ENCODE measurements around the gene ARPC3. TPM values are rescaled to one million over a fixed set of nuclear protein-coding genes. Genes with fewer than 3 reads are reported as not detected.

The ARPC3 gene
- total RNA-seq, 1 donor from 2014 or later = 316 TPM

DNA sequence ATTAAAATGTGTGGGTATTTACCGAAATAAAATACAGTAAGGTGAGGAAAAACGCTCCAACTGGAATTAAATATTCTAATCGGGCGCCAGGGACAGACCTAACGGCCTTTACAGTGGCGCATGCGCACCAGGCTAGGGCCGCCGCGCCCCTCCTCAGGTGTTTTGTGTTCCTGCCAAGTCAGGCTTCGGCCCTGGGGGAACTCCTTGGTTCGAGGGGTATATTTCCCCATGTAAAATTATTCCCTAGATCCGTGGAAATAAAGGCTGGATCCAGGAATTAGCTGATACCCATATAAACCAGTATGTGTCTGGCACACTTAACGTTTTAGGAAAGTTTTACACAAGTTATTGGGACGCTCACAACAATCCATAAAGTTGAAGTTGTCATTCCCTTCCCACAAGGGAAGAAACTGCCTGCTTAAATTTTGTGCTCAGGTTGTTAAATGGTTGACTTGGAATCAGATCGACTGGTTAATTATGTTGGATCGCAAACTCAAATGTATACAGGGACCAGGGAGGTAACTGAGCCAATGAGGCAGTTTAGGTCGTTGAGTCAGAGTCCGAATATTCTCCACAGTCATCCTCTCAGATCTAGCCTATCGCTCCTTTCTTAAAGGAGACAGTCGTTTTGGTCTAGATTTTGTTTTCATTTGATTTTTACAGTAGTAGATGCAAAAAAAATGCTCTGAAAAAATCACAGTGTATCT lies 46.0 kb downstream of the ARPC3 start:
- H3K4me2 ChIP-seq (ENCODE audit: low read length) = peak overlapping the region; percentile 91
- peak overlapping the region; percentile 92 for H3K4me3 ChIP-seq (ENCODE audit: insufficient read depth, low read depth, low read length)
- peaks cover 42% of the 10 kb centered on the region for H3K79me2 ChIP-seq (ENCODE audit: insufficient read depth, low read length)
- H3K4me1 Mint-ChIP-seq (ENCODE audit: low read depth, unreplicated experiment) = peaks cover 3% of the 10 kb centered on the region
- peaks cover 10% of the 10 kb centered on the region for H3K4me1 ChIP-seq (ENCODE audit: insufficient read depth, low read length)
- H3K27me3 Mint-ChIP-seq (ENCODE audit: low read depth, unreplicated experiment) = no peaks in the 10 kb centered on the region
- peaks cover 11% of the 10 kb centered on the region for H3K36me3 Mint-ChIP-seq (ENCODE audit: low read depth, unreplicated experiment)
- peak overlapping the region; percentile 98 for H3K27ac ChIP-seq (ENCODE audit: low read depth, low read length)
- TF ChIP-seq, protein P1, sequence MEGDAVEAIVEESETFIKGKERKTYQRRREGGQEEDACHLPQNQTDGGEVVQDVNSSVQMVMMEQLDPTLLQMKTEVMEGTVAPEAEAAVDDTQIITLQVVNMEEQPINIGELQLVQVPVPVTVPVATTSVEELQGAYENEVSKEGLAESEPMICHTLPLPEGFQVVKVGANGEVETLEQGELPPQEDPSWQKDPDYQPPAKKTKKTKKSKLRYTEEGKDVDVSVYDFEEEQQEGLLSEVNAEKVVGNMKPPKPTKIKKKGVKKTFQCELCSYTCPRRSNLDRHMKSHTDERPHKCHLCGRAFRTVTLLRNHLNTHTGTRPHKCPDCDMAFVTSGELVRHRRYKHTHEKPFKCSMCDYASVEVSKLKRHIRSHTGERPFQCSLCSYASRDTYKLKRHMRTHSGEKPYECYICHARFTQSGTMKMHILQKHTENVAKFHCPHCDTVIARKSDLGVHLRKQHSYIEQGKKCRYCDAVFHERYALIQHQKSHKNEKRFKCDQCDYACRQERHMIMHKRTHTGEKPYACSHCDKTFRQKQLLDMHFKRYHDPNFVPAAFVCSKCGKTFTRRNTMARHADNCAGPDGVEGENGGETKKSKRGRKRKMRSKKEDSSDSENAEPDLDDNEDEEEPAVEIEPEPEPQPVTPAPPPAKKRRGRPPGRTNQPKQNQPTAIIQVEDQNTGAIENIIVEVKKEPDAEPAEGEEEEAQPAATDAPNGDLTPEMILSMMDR (IDR thresholded peaks at IDR 0.05; ENCODE audit: insufficient read depth, low read depth, low read length) = no peak
- TF ChIP-seq EZH2 (IDR thresholded peaks at IDR 0.05; ENCODE audit: insufficient read depth, low read length) = no peak
- no peaks in the 10 kb centered on the region for H3K27me3 ChIP-seq (ENCODE audit: insufficient read depth, low read length)
- H3K36me3 ChIP-seq (ENCODE audit: insufficient read depth, low read length) = peaks cover 7% of the 10 kb centered on the region
- peak; percentile 27 for DNase-seq (ENCODE audit: low read depth)
- H3K9me3 Mint-ChIP-seq (ENCODE audit: unreplicated experiment) = no peaks in the 10 kb centered on the region
- H3K27ac Mint-ChIP-seq (ENCODE audit: unreplicated experiment) = peak overlapping the region; percentile 100
- H3K9me3 ChIP-seq (ENCODE audit: insufficient read depth, low read depth, low read length) = no peaks in the 10 kb centered on the region
- H3K9ac ChIP-seq (ENCODE audit: low read length) = peak overlapping the region; percentile 95
- peak overlapping the region; percentile 99 for H2AFZ ChIP-seq (ENCODE audit: low read depth, low read length)
- no peaks in the 10 kb centered on the region for H4K20me1 ChIP-seq (ENCODE audit: insufficient read depth, low read length)
- FAIRE-seq = no peak
- H3K4me3 Mint-ChIP-seq (ENCODE audit: unreplicated experiment) = peak overlapping the region; percentile 100

DNA sequence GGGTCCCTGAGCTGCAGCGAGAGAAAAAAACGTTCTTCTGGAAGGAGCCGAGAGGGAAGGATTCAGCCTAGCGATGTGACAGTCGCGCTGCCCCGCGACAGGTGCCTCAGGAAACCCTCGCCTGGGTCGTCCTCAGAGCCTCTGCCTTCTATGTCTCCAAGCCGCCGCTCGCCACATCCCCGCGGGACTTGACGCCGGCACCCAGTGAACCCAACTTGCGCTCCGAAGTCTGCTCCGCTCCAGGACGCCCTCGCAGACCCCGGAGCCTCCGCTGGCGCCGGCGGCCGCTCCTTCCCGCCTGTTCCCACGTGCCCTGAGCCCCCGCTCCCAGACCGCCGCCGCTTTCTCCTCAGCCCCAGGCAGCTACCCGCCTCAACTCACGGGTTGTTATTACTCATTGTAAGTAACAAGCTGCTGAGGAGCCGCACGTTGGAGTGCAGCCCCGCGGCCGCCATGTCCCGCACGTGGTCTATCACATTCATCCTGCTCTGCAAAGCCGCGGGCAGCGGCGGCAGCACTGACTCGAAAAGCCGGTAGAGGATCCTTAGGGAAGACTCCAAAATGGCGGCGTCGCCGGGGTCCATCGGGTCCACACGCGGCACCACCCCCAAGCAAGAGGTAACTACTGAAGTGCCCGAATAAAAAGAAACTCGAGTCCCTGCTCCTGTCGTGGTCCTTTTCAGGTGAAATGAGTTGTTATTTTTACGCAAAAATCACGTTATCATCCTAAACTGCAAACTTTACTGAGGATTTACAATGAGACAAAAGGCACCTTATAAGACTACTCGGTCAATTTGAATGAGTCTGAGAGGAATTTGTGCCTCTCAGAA lies 46.8 kb downstream of the ARPC3 start, which contains the start of gene ANAPC7:
Gene ANAPC7 (minus strand): TSS at position 563 of the 830 bp plus-strand sequence. CDS start 81 bp downstream, at position 482.
- DNase-seq (ENCODE audit: low read depth) = peak; percentile 75
- Histone ChIP-seq H3K9ac (ENCODE audit: low read length) (peak within 1 kb of the TSS; percentile 95), H4K20me1 (ENCODE audit: insufficient read depth, low read length) (peaks cover 3% of the 10 kb centered on the region), H3K79me2 (ENCODE audit: insufficient read depth, low read length) (peaks cover 50% of the 10 kb centered on the region), H3K9me3 (ENCODE audit: insufficient read depth, low read depth, low read length) (no peaks in the 10 kb centered on the region), H3K27ac (ENCODE audit: low read depth, low read length) (peak within 1 kb of the TSS; percentile 98), H2AFZ (ENCODE audit: low read depth, low read length) (peak within 1 kb of the TSS; percentile 99), H3K4me2 (ENCODE audit: low read length) (peak within 1 kb of the TSS; percentile 91), H3K4me1 (ENCODE audit: insufficient read depth, low read length) (peaks cover 10% of the 10 kb centered on the region), H3K27me3 (ENCODE audit: insufficient read depth, low read length) (no peaks in the 10 kb centered on the region), H3K36me3 (ENCODE audit: insufficient read depth, low read length) (peaks cover 7% of the 10 kb centered on the region), H3K4me3 (ENCODE audit: insufficient read depth, low read depth, low read length) (peak within 1 kb of the TSS; percentile 92)
- Mint-ChIP-seq H3K4me1 (ENCODE audit: low read depth, unreplicated experiment) (peaks cover 3% of the 10 kb centered on the region), H3K4me3 (ENCODE audit: unreplicated experiment) (peak within 1 kb of the TSS; percentile 100), H3K27ac (ENCODE audit: unreplicated experiment) (peak within 1 kb of the TSS; percentile 100), H3K27me3 (ENCODE audit: low read depth, unreplicated experiment) (no peaks in the 10 kb centered on the region), H3K36me3 (ENCODE audit: low read depth, unreplicated experiment) (peaks cover 11% of the 10 kb centered on the region), H3K9me3 (ENCODE audit: unreplicated experiment) (no peaks in the 10 kb centered on the region)
- TF ChIP-seq, protein P1 (IDR thresholded peaks at IDR 0.05; ENCODE audit: insufficient read depth, low read depth, low read length) = no peak
- TF ChIP-seq EZH2 (IDR thresholded peaks at IDR 0.05; ENCODE audit: insufficient read depth, low read length) = no peak
- FAIRE-seq = no peak

Other genes with a start within 250 kb of the ARPC3 start
- gene ATP2A2, start 169.1 kb downstream of the ARPC3 start, total RNA-seq = 262 TPM in 2 replicates
- 50.7 and 54.1 TPM in 2 replicates for gene ANAPC7, start 46.6 kb downstream of the ARPC3 start, total RNA-seq
- gene GPN3, start 17.9 kb upstream of the ARPC3 start, total RNA-seq = 17.7 and 19.5 TPM in 2 replicates
- gene FAM216A, start 18.5 kb upstream of the ARPC3 start, total RNA-seq = 9.2 and 11.3 TPM in 2 replicates
- 78.1 and 80.7 TPM in 2 replicates for gene VPS29, start 51.8 kb upstream of the ARPC3 start, total RNA-seq
- 0.53 and 0.66 TPM in 2 replicates for gene RAD9B, start 52.0 kb upstream of the ARPC3 start, total RNA-seq
- gene PPTC7, start 133.0 kb upstream of the ARPC3 start, total RNA-seq = 14.9 and 16.6 TPM in 2 replicates
- gene TCTN1, start 163.8 kb upstream of the ARPC3 start, total RNA-seq = 22.6 and 32.0 TPM in 2 replicates
- 0.94 and 1.0 TPM in 2 replicates for gene HVCN1, start 238.8 kb upstream of the ARPC3 start, total RNA-seq